ENCODE measurements around the gene DPP7.

Gene DPP7

GRCh38 chr9:137157618-137158415 lies 43.3 kb upstream of the DPP7 start:
- DNase-seq (ENCODE audit: insufficient read length) (no peak), FAIRE-seq (peak; percentile 69)
- TF ChIP-seq POLR2AphosphoS5 (IDR thresholded peaks at IDR 0.05; ENCODE audit: low read depth, low read length), result no peak
- no peak for TF ChIP-seq POLR2A (IDR thresholded peaks at IDR 0.05; ENCODE audit: low read depth, low read length)

DNA sequence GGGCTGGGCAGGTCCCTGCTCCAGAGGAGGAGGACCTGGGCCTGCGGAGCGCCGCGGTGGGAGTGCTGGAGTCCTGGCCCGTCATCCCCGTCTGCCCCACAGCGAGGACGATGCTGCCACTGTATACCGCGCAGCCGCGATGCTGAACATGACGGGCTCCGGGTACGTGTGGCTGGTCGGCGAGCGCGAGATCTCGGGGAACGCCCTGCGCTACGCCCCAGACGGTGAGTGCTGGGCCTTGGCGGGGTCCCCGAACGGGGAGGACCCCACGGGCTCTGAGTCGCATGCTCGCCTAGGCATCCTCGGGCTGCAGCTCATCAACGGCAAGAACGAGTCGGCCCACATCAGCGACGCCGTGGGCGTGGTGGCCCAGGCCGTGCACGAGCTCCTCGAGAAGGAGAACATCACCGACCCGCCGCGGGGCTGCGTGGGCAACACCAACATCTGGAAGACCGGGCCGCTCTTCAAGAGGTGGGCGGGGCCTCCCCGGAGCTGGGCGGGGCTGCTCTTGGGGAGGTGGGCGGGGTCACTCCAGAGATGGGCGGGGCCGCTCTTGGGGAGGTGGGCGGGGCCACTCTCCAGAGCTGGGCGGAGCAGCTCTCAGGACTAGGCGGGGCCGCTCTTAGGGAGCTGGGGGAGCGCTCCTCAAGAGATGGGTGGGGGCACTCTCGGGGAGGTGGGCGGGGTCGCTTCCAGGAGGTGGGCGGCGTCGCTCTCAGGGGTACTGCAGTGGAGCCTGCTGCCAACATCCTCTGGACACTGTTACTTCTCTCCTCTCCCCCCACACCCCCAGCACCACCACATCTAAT lies 42.2 kb upstream of the DPP7 start:
- FAIRE-seq, result peak; percentile 62

GRCh38 chr9:137152844-137153405 lies 38.4 kb upstream of the DPP7 start:
- no peak for TF ChIP-seq POLR2A (IDR thresholded peaks at IDR 0.05; ENCODE audit: low read depth, low read length)
- FAIRE-seq (peak; percentile 73), DNase-seq (ENCODE audit: insufficient read length) (no peak)

More for the DNA sequence above, 42.2 kb upstream of the DPP7 start:
- DNase-seq (ENCODE audit: insufficient read length), result no peak
- TF ChIP-seq POLR2AphosphoS5 (IDR thresholded peaks at IDR 0.05; ENCODE audit: low read depth, low read length) (no peak), POLR2A (IDR thresholded peaks at IDR 0.05; ENCODE audit: low read depth, low read length) (no peak), TAF1 (IDR thresholded peaks at IDR 0.05; ENCODE audit: borderline replicate concordance, low read depth, low read length) (no peak)

DNA sequence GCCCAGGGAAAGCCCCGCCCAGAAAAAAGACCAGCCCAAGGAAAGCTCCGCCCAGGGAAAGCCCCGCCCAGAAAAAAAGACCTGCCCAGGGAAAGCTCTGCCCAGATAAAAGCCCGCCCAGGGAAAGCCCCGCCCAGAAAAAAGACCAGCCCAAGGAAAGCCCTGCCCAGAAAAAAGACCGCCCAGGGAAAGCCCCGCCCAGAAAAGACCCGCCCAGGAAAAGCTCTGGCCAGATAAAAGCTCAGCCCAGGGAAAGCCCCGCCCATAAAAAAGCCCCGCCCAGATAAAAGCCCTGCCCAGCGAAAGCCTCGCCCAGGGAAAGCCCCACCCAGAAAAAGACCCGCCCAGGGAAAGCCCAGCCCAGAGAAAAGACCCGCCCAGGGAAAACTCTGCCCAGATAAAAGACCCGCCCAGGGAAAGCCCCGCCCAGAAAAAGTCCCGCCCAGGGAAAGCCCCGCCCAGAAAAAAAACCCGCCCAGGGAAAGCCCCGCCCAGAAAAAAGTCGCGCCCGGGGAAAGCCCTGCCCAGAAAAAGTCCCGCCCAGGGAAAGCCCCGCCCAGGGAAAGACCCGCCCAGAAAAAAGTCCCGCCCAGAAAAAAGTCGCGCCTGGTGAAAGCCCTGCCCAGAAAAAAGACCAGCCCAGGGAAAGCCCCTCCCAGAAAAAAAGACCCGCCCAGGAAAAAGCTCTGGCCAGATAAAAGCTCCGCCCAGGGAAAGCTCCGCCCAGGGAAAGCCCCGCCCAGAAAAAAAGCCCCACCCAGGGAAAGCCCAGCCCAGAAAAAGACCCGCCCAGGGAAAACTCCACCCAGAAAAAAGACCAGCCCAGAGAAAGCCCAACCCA lies 36.3 kb upstream of the DPP7 start:
- TF ChIP-seq POLR2AphosphoS5 (IDR thresholded peaks at IDR 0.05; ENCODE audit: low read depth, low read length), result no peak
- TF ChIP-seq TAF1 (IDR thresholded peaks at IDR 0.05; ENCODE audit: borderline replicate concordance, low read depth, low read length), result no peak
- peak; percentile 70 for FAIRE-seq
- peak; percentile 83 for DNase-seq (ENCODE audit: insufficient read length)

DNA sequence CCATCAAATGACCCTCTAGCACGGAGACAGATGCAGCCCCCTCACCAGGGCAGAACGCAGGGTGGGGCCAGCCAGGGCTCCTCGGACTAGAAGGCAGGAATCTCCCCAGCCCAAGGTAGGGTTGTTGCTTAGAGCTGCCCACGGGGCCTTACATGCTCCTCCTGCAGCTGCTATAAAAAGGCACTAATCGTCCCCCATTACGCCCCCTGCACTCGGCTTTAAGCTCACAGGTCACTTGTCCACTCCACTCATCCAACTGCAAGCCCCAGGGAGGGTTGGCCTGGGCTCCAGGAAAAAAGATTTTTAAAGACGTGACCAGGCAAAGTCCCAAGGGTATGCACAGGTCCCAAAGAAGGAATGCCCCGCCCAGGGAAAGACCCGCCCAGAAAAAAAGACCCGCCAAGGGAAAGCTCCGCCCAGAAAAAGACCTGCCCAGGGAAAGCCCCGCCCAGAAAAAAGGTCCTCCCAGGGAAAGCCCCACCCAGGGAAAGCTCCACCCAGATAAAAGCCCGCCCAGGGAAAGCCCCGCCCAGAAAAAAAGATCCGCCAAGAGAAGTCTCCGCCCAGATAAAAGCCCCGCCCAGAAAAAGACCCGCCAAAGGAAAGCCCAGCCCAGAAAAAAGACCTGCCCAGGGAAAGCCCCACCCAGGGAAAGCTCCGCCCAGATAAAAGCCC lies 35.5 kb upstream of the DPP7 start:
- no peak for FAIRE-seq
- TF ChIP-seq TAF1 (IDR thresholded peaks at IDR 0.05; ENCODE audit: borderline replicate concordance, low read depth, low read length), result no peak
- TF ChIP-seq POLR2A (IDR thresholded peaks at IDR 0.05; ENCODE audit: low read depth, low read length), result no peak
- no peak for TF ChIP-seq POLR2AphosphoS5 (IDR thresholded peaks at IDR 0.05; ENCODE audit: low read depth, low read length)

GRCh38 chr9:137149363-137149762 lies 34.8 kb upstream of the DPP7 start:
- FAIRE-seq (no peak), DNase-seq (ENCODE audit: insufficient read length) (no peak)
- TF ChIP-seq POLR2A (IDR thresholded peaks at IDR 0.05; ENCODE audit: low read depth, low read length), result no peak
- no peak for TF ChIP-seq TAF1 (IDR thresholded peaks at IDR 0.05; ENCODE audit: borderline replicate concordance, low read depth, low read length)
- no peak for TF ChIP-seq POLR2AphosphoS5 (IDR thresholded peaks at IDR 0.05; ENCODE audit: low read depth, low read length)

More for the DNA sequence above, 35.5 kb upstream of the DPP7 start:
- peak; percentile 74 for DNase-seq (ENCODE audit: insufficient read length)

DNA sequence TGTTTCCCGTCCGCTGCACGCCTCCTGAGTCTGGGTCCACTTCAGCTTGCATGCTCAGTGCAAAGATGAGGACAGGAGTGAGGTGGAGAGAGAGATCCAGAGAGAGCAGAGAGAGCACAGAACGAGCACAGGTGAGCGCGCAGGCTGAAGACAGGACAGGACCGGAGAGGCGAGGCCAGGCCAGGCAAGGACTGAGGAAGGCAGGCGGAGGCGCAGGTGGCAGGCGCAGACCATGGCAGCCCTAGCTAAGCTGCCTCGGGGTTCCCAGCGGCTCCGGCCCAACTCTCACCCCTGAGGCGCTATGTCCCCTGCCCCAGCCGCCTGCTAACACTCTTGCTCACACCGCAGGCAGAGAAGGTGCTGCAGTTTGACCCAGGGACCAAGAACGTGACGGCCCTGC lies 34.1 kb upstream of the DPP7 start:
- TF ChIP-seq TAF1 (IDR thresholded peaks at IDR 0.05; ENCODE audit: borderline replicate concordance, low read depth, low read length) (no peak), POLR2A (IDR thresholded peaks at IDR 0.05; ENCODE audit: low read depth, low read length) (no peak), POLR2AphosphoS5 (IDR thresholded peaks at IDR 0.05; ENCODE audit: low read depth, low read length) (no peak)
- DNase-seq (ENCODE audit: insufficient read length) (no peak), FAIRE-seq (no peak)

GRCh38 chr9:137148242-137148641 lies 33.7 kb upstream of the DPP7 start:
- no peak for FAIRE-seq
- no peak for TF ChIP-seq POLR2A (IDR thresholded peaks at IDR 0.05; ENCODE audit: low read depth, low read length)
- no peak for TF ChIP-seq TAF1 (IDR thresholded peaks at IDR 0.05; ENCODE audit: borderline replicate concordance, low read depth, low read length)
- no peak for TF ChIP-seq POLR2AphosphoS5 (IDR thresholded peaks at IDR 0.05; ENCODE audit: low read depth, low read length)

DNA sequence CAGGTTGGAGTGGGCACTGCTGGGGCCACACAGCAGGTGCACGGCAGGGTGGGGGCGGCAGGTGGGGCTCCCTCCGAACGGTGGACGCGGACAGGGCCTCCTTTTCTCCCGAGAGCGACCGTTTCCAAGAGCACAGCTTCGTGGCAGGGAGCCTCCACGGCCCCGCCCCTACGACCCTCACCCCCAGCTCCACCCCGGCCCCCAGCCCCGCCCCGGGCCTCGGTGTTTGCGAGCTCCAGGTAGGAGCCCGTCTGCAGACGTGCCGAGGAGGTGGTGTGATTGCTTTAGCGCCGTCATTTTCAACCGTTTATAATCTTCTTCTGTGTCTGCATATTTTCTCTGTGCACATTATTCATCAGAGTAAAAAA lies 33.2 kb upstream of the DPP7 start:
- FAIRE-seq (no peak), DNase-seq (ENCODE audit: insufficient read length) (no peak)
- TF ChIP-seq POLR2AphosphoS5 (IDR thresholded peaks at IDR 0.05; ENCODE audit: low read depth, low read length) (no peak), TAF1 (IDR thresholded peaks at IDR 0.05; ENCODE audit: borderline replicate concordance, low read depth, low read length) (no peak), POLR2A (IDR thresholded peaks at IDR 0.05; ENCODE audit: low read depth, low read length) (no peak)

More at GRCh38 chr9:137148242-137148641, 33.7 kb upstream of the DPP7 start:
- no peak for DNase-seq (ENCODE audit: insufficient read length)

DNA sequence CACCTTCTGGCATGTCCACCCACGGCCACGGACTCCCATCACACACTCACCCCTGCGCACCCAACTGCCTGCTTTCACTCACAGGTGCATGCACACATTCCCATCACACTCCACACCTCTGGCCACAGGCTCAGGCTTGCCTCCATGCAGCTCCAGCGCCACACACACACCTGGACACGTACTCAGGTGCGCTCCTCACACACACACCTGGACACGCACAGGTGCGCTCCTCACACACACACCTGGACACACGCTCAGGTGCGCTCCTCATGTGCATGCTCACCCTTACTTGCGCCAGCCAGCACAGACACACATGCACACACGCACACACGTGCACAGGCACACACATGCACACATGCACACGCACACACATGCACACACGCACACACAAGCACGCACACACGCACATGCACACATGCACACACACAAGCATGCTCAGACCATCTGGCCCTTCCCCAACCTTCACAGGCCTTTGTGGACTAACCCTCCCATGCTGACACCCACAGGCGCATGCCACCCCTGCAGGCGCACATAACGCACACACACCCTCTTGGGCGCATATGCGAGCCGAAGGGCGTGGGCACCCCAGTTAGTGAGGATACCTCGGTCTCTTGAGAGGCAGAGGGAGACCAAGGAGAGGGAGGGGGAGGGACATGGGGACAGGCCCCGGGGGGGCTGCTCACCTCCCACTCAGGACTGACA lies 32.7 kb upstream of the DPP7 start:
- no peak for TF ChIP-seq TAF1 (IDR thresholded peaks at IDR 0.05; ENCODE audit: borderline replicate concordance, low read depth, low read length)
- no peak for TF ChIP-seq POLR2AphosphoS5 (IDR thresholded peaks at IDR 0.05; ENCODE audit: low read depth, low read length)
- no peak for TF ChIP-seq POLR2A (IDR thresholded peaks at IDR 0.05; ENCODE audit: low read depth, low read length)
- no peak for DNase-seq (ENCODE audit: insufficient read length)
- peak; percentile 9 for FAIRE-seq

Measured in GM12892 (cell line).